CD14-positive monocyte (primary cell): ENCODE results near the gene CAPNS2. TPM values are rescaled to one million over a fixed set of nuclear protein-coding genes. Genes with fewer than 3 reads are reported as not detected.
A peak's percentile ranks its signal among the peaks of the same experiment; 100 is the strongest.

Source experiments
- DNase-seq, 3 donors: peaks; one replicate each; pipeline ENCODE4 v3.0.0-alpha.2; 2011 to 2022
- H2AFZ ChIP-seq: 2 replicates; pipeline ENCODE4 v1.6.0; 2012; ENCODE audit warnings: mild to moderate bottlenecking, low read depth, low read length, inconsistent platforms; ENCODE audit not compliant: insufficient read depth, poor library complexity, severe bottlenecking
- H3K27ac ChIP-seq, 2 donors: 1 replicate in 1 of 2; 2 replicates in 1 of 2; pipeline ENCODE4 v1.5.1; 2012 to 2013; ENCODE audit warnings: low read length in 2 of 2, control low read depth in 1 of 2, inconsistent platforms in 1 of 2, low read depth in 1 of 2, mild to moderate bottlenecking in 1 of 2
- H3K27me3 ChIP-seq, 2 donors: one replicate each; pipeline versions ENCODE4 v1.6.0 to v1.6.1; 2011 to 2013; ENCODE audit warnings: low read length in 2 of 2; ENCODE audit not compliant: control insufficient read depth in 2 of 2, insufficient read depth in 2 of 2
- H3K36me3 ChIP-seq, 2 donors: replicated peaks in 1 of 2; 1 replicate in 1 of 2; 2 replicates in 1 of 2; pipeline versions ENCODE4 v1.5.1 to v1.6.1; 2012 to 2013; ENCODE audit warnings: low read length in 2 of 2, control low read depth in 1 of 2, inconsistent platforms in 1 of 2, mild to moderate bottlenecking in 1 of 2; ENCODE audit not compliant: insufficient read depth in 2 of 2, control insufficient read depth in 1 of 2
- H3K4me1 ChIP-seq, 2 donors: 1 replicate in 1 of 2; 2 replicates in 1 of 2; pipeline versions ENCODE4 v1.5.1 to v1.6.1; 2012 to 2013; ENCODE audit warnings: low read length in 2 of 2, control low read depth in 1 of 2, inconsistent platforms in 1 of 2, mild to moderate bottlenecking in 1 of 2, moderate library complexity in 1 of 2; ENCODE audit not compliant: insufficient read depth in 2 of 2, control insufficient read depth in 1 of 2
- H3K4me2 ChIP-seq: replicated peaks from 2 replicates; pipeline ENCODE3; 2012; ENCODE audit warnings: low read length, moderate library complexity, mild to moderate bottlenecking; ENCODE audit not compliant: poor library complexity, severe bottlenecking; ENCODE audit errors: extremely low read depth
- H3K4me3 ChIP-seq, 3 experiments: fragments of 200-600 bp in 1 of 3; sonication (generic) in 1 of 3; replicated peaks in 1 of 3; 1 replicate in 2 of 3; 2 replicates in 1 of 3; pipeline ENCODE4 v1.5.1; 2011 to 2013; ENCODE audit warnings: low read length in 3 of 3, mild to moderate bottlenecking in 3 of 3, control low read depth in 2 of 3, low read depth in 2 of 3, inconsistent platforms in 1 of 3, moderate library complexity in 1 of 3
- H3K79me2 ChIP-seq: 2 replicates; pipeline ENCODE4 v1.6.0; 2012; ENCODE audit warnings: mild to moderate bottlenecking, control low read depth, inconsistent platforms, low read length, moderate library complexity; ENCODE audit not compliant: insufficient read depth
- H3K9ac ChIP-seq: 2 replicates; pipeline ENCODE4 v1.6.0; 2017; ENCODE audit warnings: low read length, mild to moderate bottlenecking; ENCODE audit not compliant: insufficient read depth, poor library complexity, severe bottlenecking
- H3K9me3 ChIP-seq, 2 donors: replicated peaks in 1 of 2; 1 replicate in 1 of 2; 2 replicates in 1 of 2; pipeline versions ENCODE4 v1.5.1 to v1.6.1; 2012 to 2013; ENCODE audit warnings: low read length in 2 of 2, control low read depth in 1 of 2; ENCODE audit not compliant: control insufficient read depth in 1 of 2, insufficient read depth in 1 of 2
- H4K20me1 ChIP-seq: 2 replicates; pipeline ENCODE4 v1.6.0; 2012; ENCODE audit warnings: mild to moderate bottlenecking, low read length, control low read depth, moderate library complexity; ENCODE audit not compliant: insufficient read depth
- H3K27ac Mint-ChIP-seq, 7 donors: one replicate each; pipeline ENCODE4 v1.8.0; 2020; ENCODE audit warnings: mild to moderate bottlenecking in 7 of 7, mixed read lengths in 7 of 7, moderate library complexity in 6 of 7, inconsistent platforms in 2 of 7
- H3K27me3 Mint-ChIP-seq, 3 donors: one replicate each; pipeline ENCODE4 v1.8.0; 2021 to 2022; ENCODE audit warnings: low read depth in 3 of 3, mild to moderate bottlenecking in 3 of 3, mixed read lengths in 3 of 3, moderate library complexity in 3 of 3, inconsistent platforms in 1 of 3
- H3K36me3 Mint-ChIP-seq, 2 donors: one replicate each; pipeline ENCODE4 v1.8.0; 2020; ENCODE audit warnings: mixed read lengths in 2 of 2, inconsistent platforms in 1 of 2, mild to moderate bottlenecking in 1 of 2
- H3K4me1 Mint-ChIP-seq: one replicate; pipeline ENCODE4 v1.8.0; 2020; ENCODE audit warnings: mild to moderate bottlenecking, mixed read lengths
- H3K4me3 Mint-ChIP-seq, 2 donors: one replicate each; pipeline ENCODE4 v1.8.0; 2020; ENCODE audit warnings: mild to moderate bottlenecking in 2 of 2, mixed read lengths in 2 of 2, moderate library complexity in 1 of 2
- H3K9me3 Mint-ChIP-seq, 7 donors: one replicate each; pipeline ENCODE4 v1.8.0; 2020 to 2022; ENCODE audit warnings: mixed read lengths in 7 of 7, mild to moderate bottlenecking in 6 of 7, moderate library complexity in 6 of 7, inconsistent platforms in 2 of 7
- CTCF ChIP-seq: fragments of 200-600 bp; IDR thresholded peaks from one replicate; pipeline ENCODE4 v1.8.0; 2022; ENCODE audit warnings: antibody characterized with exemption, mild to moderate bottlenecking
- WGBS: methylation state at CpG from one replicate; pipeline ENCODE4 v1.1.5; 2013; ENCODE audit warnings: missing lambda C conversion rate; ENCODE audit not compliant: insufficient coverage; 5-methylcytosine and 5-hydroxymethylcytosine counted together
- intact Hi-C, 2 donors: fragments of 100-400 bp; cut with micrococcal nuclease; formaldehyde crosslinking; loops; one replicate each; pipeline versions ENCODE4 v1.15.0 to v1.15.1; 2023
- polyA minus RNA-seq: library from RNA; depleted of rRNA, polyadenylated mRNA; stranded (reverse); fragments of >200 nt; gene quantifications from 2 replicates; pipeline ENCODE4 v1.2.3, GENCODE V29; 2012
- polyA plus RNA-seq, 3 donors: library from polyadenylated mRNA; depleted of rRNA in 1 of 3; unstranded in 2 of 3; stranded (reverse) in 1 of 3; fragments of 300-500 nt in 2 of 3; fragments of >200 nt in 1 of 3; fragmentation: Illumina TruSeq in 2 of 3; gene quantifications; 1 replicate in 2 of 3; 2 replicates in 1 of 3; pipeline ENCODE4 v1.2.3, GENCODE V29; 2012 to 2021
- total RNA-seq, 12 experiments: library from RNA in 1 of 12; stranded (reverse) in 1 of 12; fragments of 120-200 nt in 1 of 12; gene quantifications; one replicate each; pipeline ENCODE4 v1.2.4 and lab custom pipeline; 2013 to 2026; ENCODE audit warnings: mixed read lengths in 6 of 12, inconsistent platforms in 1 of 12

Gene CAPNS2
- total RNA-seq (2013) = 0.69 TPM
- under 1 TPM in 2 of 3 donors, not detected in 1; 0.17 to 0.35 TPM for polyA plus RNA-seq
- not detected in 2 replicates for polyA minus RNA-seq
- 0.12 to 2.3 (median 1.3) reads per million in 11 experiments for total RNA-seq (lab: John Stamatoyannopoulos, UW)

DNA sequence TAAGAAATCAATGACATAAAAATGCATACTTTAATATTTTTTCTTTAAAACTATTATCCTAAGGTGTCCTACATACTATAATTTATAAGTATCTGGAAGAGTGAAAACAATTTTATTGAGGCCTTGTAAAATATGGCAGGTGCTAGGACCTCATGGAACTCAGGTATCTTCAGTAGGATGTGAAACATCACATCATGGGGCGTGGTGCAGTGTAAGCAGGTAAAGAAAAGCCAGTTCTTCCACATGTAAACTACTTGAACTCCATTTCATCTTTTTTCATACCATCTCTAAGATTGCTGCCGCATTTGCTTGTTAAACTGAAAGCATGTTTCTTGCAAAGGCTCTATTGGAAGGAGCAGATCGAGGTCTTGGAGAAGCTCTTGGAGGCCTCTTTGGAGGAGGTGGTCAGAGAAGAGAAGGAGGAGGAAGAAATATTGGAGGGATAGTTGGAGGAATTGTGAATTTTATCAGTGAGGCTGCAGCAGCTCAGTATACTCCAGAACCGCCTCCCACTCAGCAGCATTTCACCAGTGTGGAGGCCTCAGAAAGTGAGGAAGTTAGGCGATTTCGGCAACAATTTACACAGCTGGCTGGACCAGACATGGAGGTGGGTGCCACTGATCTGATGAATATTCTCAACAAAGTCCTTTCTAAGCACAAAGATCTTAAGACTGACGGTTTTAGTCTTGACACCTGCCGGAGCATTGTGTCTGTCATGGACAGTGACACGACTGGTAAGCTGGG is at the start of gene CAPNS2:
TSS of gene CAPNS2 (plus strand) at position 253 of the 744 bp plus-strand sequence. CDS start at position 326, 73 bp downstream.
- WGBS = 100% methylated on average over 3 of the region's 9 CpGs
- H2AFZ ChIP-seq = no peak within 1 kb of the TSS

GRCh38 chr16:55521792-55522191 is 44.7 kb upstream of the CAPNS2 start:
- H3K27ac Mint-ChIP-seq = no peak overlapping the region
- H3K4me3 ChIP-seq = no peak overlapping the region
- no peaks in the 10 kb centered on the region for H3K4me1 Mint-ChIP-seq
- no peak for DNase-seq
- no peak overlapping the region for H3K9ac ChIP-seq
- intact Hi-C loops = no loop called here
- H3K4me2 ChIP-seq = no peak overlapping the region
- peaks cover 15% of the 10 kb centered on the region for H3K79me2 ChIP-seq
- TF ChIP-seq CTCF = no peak
- peaks cover 26% of the 10 kb centered on the region for H4K20me1 ChIP-seq
- peaks cover 16 to 40% of the 10 kb centered on the region in 2 donors for H3K36me3 Mint-ChIP-seq
- peaks cover 5 to 15% of the 10 kb centered on the region in 2 donors for H3K9me3 ChIP-seq
- peaks cover 2 to 23% of the 10 kb centered on the region in 2 donors for H3K36me3 ChIP-seq
- no peaks in the 10 kb centered on the region for H3K27me3 ChIP-seq
- H3K4me3 Mint-ChIP-seq = no peak overlapping the region
- no peaks in the 10 kb centered on the region for H3K27me3 Mint-ChIP-seq
- H3K4me1 ChIP-seq = no peaks in the 10 kb centered on the region
- no peak overlapping the region for H2AFZ ChIP-seq
- WGBS = no CpG with 5 or more reads among the region's 1 CpG
- no peak overlapping the region for H3K27ac ChIP-seq
- H3K9me3 Mint-ChIP-seq = peaks cover 6 to 36% (median 17%) of the 10 kb centered on the region in 7 donors

More for the DNA sequence above, at the start of gene CAPNS2:
- intact Hi-C loops = no loop called here
- Histone ChIP-seq H3K9me3 (no peaks in the 10 kb centered on the region), H3K9ac (no peak within 1 kb of the TSS), H3K79me2 (peaks cover 5% of the 10 kb centered on the region), H3K36me3 (peaks cover 6 to 18% of the 10 kb centered on the region in 2 donors), H4K20me1 (peaks cover 3% of the 10 kb centered on the region), H3K4me1 (peaks cover 44 to 55% of the 10 kb centered on the region in 2 donors), H3K4me3 (peak within 1 kb of the TSS in 1 of 3 experiments; percentile 16), H3K27me3 (no peaks in the 10 kb centered on the region), H3K4me2 (peak within 1 kb of the TSS; percentile 37), H3K27ac (peak within 1 kb of the TSS; percentile 44 to 66)
- DNase-seq = peak in 2 of 3 donors; percentile 14
- Mint-ChIP-seq H3K36me3 (peaks cover 22 to 23% of the 10 kb centered on the region in 2 donors), H3K27me3 (no peaks in the 10 kb centered on the region), H3K9me3 (no peaks in the 10 kb centered on the region), H3K4me3 (peak within 1 kb of the TSS in 1 of 2 donors; percentile 48), H3K4me1 (peaks cover 62% of the 10 kb centered on the region), H3K27ac (peak within 1 kb of the TSS; percentile 70 to 88 (median 85))
- no peak for TF ChIP-seq CTCF
